BLaER1 (cell line): ENCODE results near the gene ZMYND19.
"Not testable (repeated sequence)": the region's sequence is repeated elsewhere in the genome, so short reads cannot be mapped to it uniquely, and the experiment has no call there.

Experiments
- H3K27ac ChIP-seq: shearing (Covaris generic); formaldehyde crosslinking; 2 replicates; pipeline ENCODE4 v1.8.1; 2022
- H3K27me3 ChIP-seq: shearing (Covaris generic); formaldehyde crosslinking; 2 replicates; pipeline ENCODE4 v1.8.1; 2022
- H3K36me3 ChIP-seq: shearing (Covaris generic); formaldehyde crosslinking; 2 replicates; pipeline ENCODE4 v1.8.1; 2022
- H3K4me1 ChIP-seq: shearing (Covaris generic); formaldehyde crosslinking; 2 replicates; pipeline ENCODE4 v1.8.1; 2022
- H3K4me2 ChIP-seq: shearing (Covaris generic); formaldehyde crosslinking; 2 replicates; pipeline ENCODE4 v1.8.1; 2022
- H3K4me3 ChIP-seq: shearing (Covaris generic); formaldehyde crosslinking; 2 replicates; pipeline ENCODE4 v1.8.1; 2022
- H3K9ac ChIP-seq: shearing (Covaris generic); formaldehyde crosslinking; 2 replicates; pipeline ENCODE4 v1.8.1; 2022
- H3K9me3 ChIP-seq: shearing (Covaris generic); formaldehyde crosslinking; 2 replicates; pipeline ENCODE4 v1.8.1; 2022
- H4K20me1 ChIP-seq: shearing (Covaris generic); formaldehyde crosslinking; 2 replicates; pipeline ENCODE4 v1.8.1; 2022
- Cebpa-rat ChIP-seq: shearing (Covaris generic); IDR thresholded peaks from 2 replicates; pipeline ENCODE4 v1.8.1; 2022

Gene ZMYND19

GRCh38 chr9:137606005-137606621 lies 15.8 kb upstream of the ZMYND19 start:
- Histone ChIP-seq H3K27ac (peak overlapping the region; percentile 89), H3K9me3 (no peaks in the 10 kb centered on the region), H3K4me2 (peak overlapping the region; percentile 100), H4K20me1 (peaks cover 46% of the 10 kb centered on the region), H3K4me3 (peak overlapping the region; percentile 96), H3K4me1 (peaks cover 67% of the 10 kb centered on the region), H3K36me3 (peaks cover 16% of the 10 kb centered on the region; the same call in 1 of the 2 replicates), H3K27me3 (no peaks in the 10 kb centered on the region), H3K9ac (peak overlapping the region; percentile 92)
- no peak for TF ChIP-seq Cebpa-rat

- H3K27me3 ChIP-seq = no peaks in the 10 kb centered on the region
- peak within 1 kb of the TSS; percentile 96 for H3K4me3 ChIP-seq
- peak within 1 kb of the TSS; percentile 89 for H3K27ac ChIP-seq
- H3K9me3 ChIP-seq = no peaks in the 10 kb centered on the region
- H3K36me3 ChIP-seq = peaks cover 16% of the 10 kb centered on the region; the same call in 1 of the 2 replicates
- H3K9ac ChIP-seq = peak within 1 kb of the TSS; percentile 92
- peaks cover 62% of the 10 kb centered on the region for H3K4me1 ChIP-seq
- peaks cover 43% of the 10 kb centered on the region for H4K20me1 ChIP-seq
- no peak for TF ChIP-seq Cebpa-rat
- peak within 1 kb of the TSS; percentile 100 for H3K4me2 ChIP-seq
Measured at GRCh38 chr9:137605121-137606004, 15.1 kb upstream of the ZMYND19 start, which contains the start of gene ARRDC1. Gene ARRDC1, plus strand, starts transcription at chr9:137605686. Its CDS starts 32 bp downstream, at chr9:137605718.

GRCh38 chr9:137604345-137605086 lies 14.2 kb upstream of the ZMYND19 start:
- no peak overlapping the region for H3K9ac ChIP-seq
- peaks cover 13% of the 10 kb centered on the region; the same call in 1 of the 2 replicates for H3K36me3 ChIP-seq
- H3K4me1 ChIP-seq = peaks cover 62% of the 10 kb centered on the region
- no peaks in the 10 kb centered on the region for H3K9me3 ChIP-seq
- peaks cover 39% of the 10 kb centered on the region for H4K20me1 ChIP-seq
- peak overlapping the region; percentile 48 for H3K4me3 ChIP-seq
- no peak for TF ChIP-seq Cebpa-rat
- peak overlapping the region; percentile 87 for H3K4me2 ChIP-seq
- H3K27me3 ChIP-seq = no peaks in the 10 kb centered on the region
- H3K27ac ChIP-seq = no peak overlapping the region

GRCh38 chr9:137603879-137604278 lies 13.6 kb upstream of the ZMYND19 start:
- H3K4me2 ChIP-seq = peak overlapping the region; percentile 87

GRCh38 chr9:137602661-137603060 lies 12.3 kb upstream of the ZMYND19 start:
- H3K9me3 ChIP-seq = no peaks in the 10 kb centered on the region
- peaks cover 59% of the 10 kb centered on the region for H3K4me1 ChIP-seq
- H3K27ac ChIP-seq = peak overlapping the region; percentile 45; the same call in 1 of the 2 replicates
- TF ChIP-seq Cebpa-rat = no peak
- no peaks in the 10 kb centered on the region for H3K27me3 ChIP-seq
- H3K4me3 ChIP-seq = no peak overlapping the region
- peak overlapping the region; percentile 70 for H3K4me2 ChIP-seq
- no peaks in the 10 kb centered on the region for H3K36me3 ChIP-seq
- peaks cover 20% of the 10 kb centered on the region for H4K20me1 ChIP-seq
- peak overlapping the region; percentile 23; the same call in 1 of the 2 replicates for H3K9ac ChIP-seq

More at GRCh38 chr9:137603879-137604278, 13.6 kb upstream of the ZMYND19 start:
- no peak for TF ChIP-seq Cebpa-rat
- Histone ChIP-seq H3K4me1 (peaks cover 65% of the 10 kb centered on the region), H3K9ac (no peak overlapping the region), H3K36me3 (peaks cover 7% of the 10 kb centered on the region; the same call in 1 of the 2 replicates), H3K27ac (no peak overlapping the region), H3K9me3 (no peaks in the 10 kb centered on the region), H4K20me1 (peaks cover 32% of the 10 kb centered on the region), H3K27me3 (no peaks in the 10 kb centered on the region), H3K4me3 (no peak overlapping the region; the same call in 1 of the 2 replicates)

- no peak overlapping the region for H3K4me3 ChIP-seq
- H3K9me3 ChIP-seq = no peaks in the 10 kb centered on the region
- no peak overlapping the region for H3K4me2 ChIP-seq
- no peak overlapping the region for H3K9ac ChIP-seq
- H3K27ac ChIP-seq = no peak overlapping the region
- H3K4me1 ChIP-seq = peaks cover 36% of the 10 kb centered on the region
- no peak for TF ChIP-seq Cebpa-rat
- no peaks in the 10 kb centered on the region for H3K36me3 ChIP-seq
- H3K27me3 ChIP-seq = no peaks in the 10 kb centered on the region
- H4K20me1 ChIP-seq = no peaks in the 10 kb centered on the region
Measured at GRCh38 chr9:137598943-137599342, 8.6 kb upstream of the ZMYND19 start.

- H3K36me3 ChIP-seq, H3K27me3 ChIP-seq, H3K9me3 ChIP-seq, H3K9ac ChIP-seq, H4K20me1 ChIP-seq, H3K4me3 ChIP-seq, H3K27ac ChIP-seq, H3K4me2 ChIP-seq: not testable (repeated sequence)
- H3K4me1 ChIP-seq = peaks cover 16% of the 10 kb centered on the region
Measured at GRCh38 chr9:137596577-137596976, 6.3 kb upstream of the ZMYND19 start.

- H3K9ac ChIP-seq = no peak overlapping the region
Measured at GRCh38 chr9:137593176-137593575, 2.9 kb upstream of the ZMYND19 start.

GRCh38 chr9:137592767-137593166 lies 2.5 kb upstream of the ZMYND19 start:
- H4K20me1 ChIP-seq = peaks cover 21% of the 10 kb centered on the region
- no peak overlapping the region for H3K9ac ChIP-seq
- H3K36me3 ChIP-seq = peaks cover 13% of the 10 kb centered on the region
- H3K4me3 ChIP-seq = no peak overlapping the region
- H3K4me1 ChIP-seq = peaks cover 28% of the 10 kb centered on the region
- no peak overlapping the region for H3K4me2 ChIP-seq
- no peaks in the 10 kb centered on the region for H3K27me3 ChIP-seq
- H3K27ac ChIP-seq = no peak overlapping the region
- no peak for TF ChIP-seq Cebpa-rat
- H3K9me3 ChIP-seq = no peaks in the 10 kb centered on the region

More at GRCh38 chr9:137593176-137593575, 2.9 kb upstream of the ZMYND19 start:
- TF ChIP-seq Cebpa-rat = no peak
- Histone ChIP-seq H3K4me1 (peaks cover 26% of the 10 kb centered on the region), H3K36me3 (peaks cover 9% of the 10 kb centered on the region), H3K27ac (no peak overlapping the region), H3K9me3 (no peaks in the 10 kb centered on the region), H3K27me3 (no peaks in the 10 kb centered on the region), H3K4me3 (no peak overlapping the region), H4K20me1 (peaks cover 17% of the 10 kb centered on the region), H3K4me2 (no peak overlapping the region)
